Measurements from ENCODE around the gene RRAS2. TPM values are rescaled to one million over a fixed set of nuclear protein-coding genes. Genes with fewer than 3 reads are reported as not detected.
A peak's percentile ranks its signal among the peaks of the same experiment; 100 is the strongest.

The RRAS2 gene
- total RNA-seq, 1 experiment from 2014 or later, result 42.2 TPM

DNA sequence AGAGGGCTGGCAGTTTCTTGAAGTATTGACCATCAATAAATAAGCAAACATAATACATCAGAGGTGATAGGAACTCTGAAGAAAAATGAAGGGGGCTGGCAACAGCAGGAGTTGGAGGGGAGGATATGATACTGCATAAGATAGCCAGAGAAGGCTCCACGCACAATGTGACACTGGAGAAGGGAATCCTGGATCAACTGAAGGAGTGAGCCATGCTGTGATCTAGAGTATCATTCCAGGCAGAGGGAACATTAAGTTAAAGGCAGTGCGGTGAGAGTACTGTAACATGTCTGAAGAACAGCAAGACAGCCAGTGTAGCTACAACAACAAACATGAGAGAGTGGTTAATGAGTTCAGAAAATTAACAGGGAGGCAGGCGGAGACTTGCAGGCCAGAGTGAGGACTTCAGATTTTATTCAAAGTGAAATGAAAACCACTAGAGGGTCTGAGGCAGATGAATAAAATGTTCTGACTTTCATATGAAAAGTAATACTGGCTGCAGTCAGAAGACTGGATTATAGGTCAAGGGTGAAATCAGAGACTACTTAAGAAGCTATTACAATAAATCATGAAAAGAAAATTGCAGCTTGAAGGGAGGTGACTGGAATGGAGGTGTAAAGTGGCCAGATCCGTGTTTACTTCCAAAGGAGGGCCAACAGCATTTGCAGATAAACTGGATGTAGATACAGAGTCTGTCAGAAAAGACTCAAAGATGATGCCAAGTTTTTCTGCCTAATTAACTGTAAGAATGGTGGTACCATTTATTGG is 49.4 kb downstream of the RRAS2 start:
- no peaks in the 10 kb centered on the region for H3K9me2 ChIP-seq (ENCODE audit: insufficient read depth)
- no peak for DNase-seq
- H3F3A ChIP-seq (ENCODE audit: insufficient read depth, low read depth), result peaks cover 6% of the 10 kb centered on the region; the same call in 1 of the 2 replicates
- BruUV-seq (replicated peaks), result no TSS peak
- no peaks in the 10 kb centered on the region for H3K4me1 ChIP-seq (replicated peaks; ENCODE audit: insufficient read depth)
- POLR2A ChIA-PET (ENCODE audit: unreplicated experiment), result no interaction called here
- H3K27ac ChIP-seq, result no peak overlapping the region
- no peaks in the 10 kb centered on the region for H3K9me3 ChIP-seq (ENCODE audit: insufficient read depth, low read depth)
- no peak for TF ChIP-seq EZH2 (IDR thresholded peaks at IDR 0.05; ENCODE audit: low read depth)
- TF ChIP-seq, protein P1, sequence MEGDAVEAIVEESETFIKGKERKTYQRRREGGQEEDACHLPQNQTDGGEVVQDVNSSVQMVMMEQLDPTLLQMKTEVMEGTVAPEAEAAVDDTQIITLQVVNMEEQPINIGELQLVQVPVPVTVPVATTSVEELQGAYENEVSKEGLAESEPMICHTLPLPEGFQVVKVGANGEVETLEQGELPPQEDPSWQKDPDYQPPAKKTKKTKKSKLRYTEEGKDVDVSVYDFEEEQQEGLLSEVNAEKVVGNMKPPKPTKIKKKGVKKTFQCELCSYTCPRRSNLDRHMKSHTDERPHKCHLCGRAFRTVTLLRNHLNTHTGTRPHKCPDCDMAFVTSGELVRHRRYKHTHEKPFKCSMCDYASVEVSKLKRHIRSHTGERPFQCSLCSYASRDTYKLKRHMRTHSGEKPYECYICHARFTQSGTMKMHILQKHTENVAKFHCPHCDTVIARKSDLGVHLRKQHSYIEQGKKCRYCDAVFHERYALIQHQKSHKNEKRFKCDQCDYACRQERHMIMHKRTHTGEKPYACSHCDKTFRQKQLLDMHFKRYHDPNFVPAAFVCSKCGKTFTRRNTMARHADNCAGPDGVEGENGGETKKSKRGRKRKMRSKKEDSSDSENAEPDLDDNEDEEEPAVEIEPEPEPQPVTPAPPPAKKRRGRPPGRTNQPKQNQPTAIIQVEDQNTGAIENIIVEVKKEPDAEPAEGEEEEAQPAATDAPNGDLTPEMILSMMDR (conservative IDR thresholded peaks at IDR 0.05), result no peak
- H2AFZ ChIP-seq, result no peak overlapping the region
- H3K79me2 ChIP-seq (ENCODE audit: low read depth), result peaks cover 82% of the 10 kb centered on the region
- H3K27me3 ChIP-seq (ENCODE audit: insufficient read depth, low read depth), result no peaks in the 10 kb centered on the region
- no peak overlapping the region for H3K4me2 ChIP-seq
- CTCF ChIA-PET, result no interaction called here
- H4K20me1 ChIP-seq (ENCODE audit: insufficient read depth), result no peaks in the 10 kb centered on the region
- no peaks in the 10 kb centered on the region for H3K36me3 ChIP-seq (ENCODE audit: low read depth)
- H3K4me3 ChIP-seq, result no peak overlapping the region
- intact Hi-C loops (cut with micrococcal nuclease; ENCODE audit: unreplicated experiment), result no loop called here

DNA sequence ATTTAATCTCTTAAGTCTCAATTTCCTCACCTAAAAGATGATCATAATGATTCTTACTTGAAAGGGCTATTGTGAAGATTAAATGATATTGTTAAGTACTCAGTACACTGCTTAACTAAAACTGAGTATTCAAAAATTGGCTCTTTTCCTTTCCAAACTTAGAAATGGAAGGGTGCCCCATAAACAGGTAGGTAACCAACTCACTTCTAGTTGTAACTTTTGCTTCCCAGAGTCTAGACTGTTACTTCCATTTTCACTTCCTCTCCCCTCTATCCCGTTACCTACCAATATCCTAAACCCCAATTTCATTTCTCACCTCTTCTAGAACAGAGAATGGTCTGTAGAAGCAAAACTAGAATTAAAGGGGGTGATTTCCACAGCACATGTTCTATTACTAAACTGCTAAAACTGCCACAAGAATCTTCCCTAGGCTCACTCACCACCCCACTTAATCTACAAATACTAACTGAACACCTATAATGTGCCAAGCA is 50.0 kb downstream of the RRAS2 start:
- Histone ChIP-seq H3K4me1 (replicated peaks; ENCODE audit: insufficient read depth) (no peaks in the 10 kb centered on the region), H3K27ac (no peak overlapping the region), H4K20me1 (ENCODE audit: insufficient read depth) (no peaks in the 10 kb centered on the region), H3K9me2 (ENCODE audit: insufficient read depth) (no peaks in the 10 kb centered on the region), H3K79me2 (ENCODE audit: low read depth) (peaks cover 83% of the 10 kb centered on the region), H3K36me3 (ENCODE audit: low read depth) (no peaks in the 10 kb centered on the region), H3K9me3 (ENCODE audit: insufficient read depth, low read depth) (no peaks in the 10 kb centered on the region), H3K4me2 (no peak overlapping the region), H3K4me3 (no peak overlapping the region), H2AFZ (no peak overlapping the region), H3K27me3 (ENCODE audit: insufficient read depth, low read depth) (no peaks in the 10 kb centered on the region), H3F3A (ENCODE audit: insufficient read depth, low read depth) (peaks cover 6% of the 10 kb centered on the region; the same call in 1 of the 2 replicates)
- ChIA-PET CTCF (interaction anchor here (1.3 kb wide), 1 partner anchor 110 kb away, joined by 3 read pairs; no protein-coding TSS in a partner anchor), POLR2A (ENCODE audit: unreplicated experiment) (no interaction called here)
- TF ChIP-seq, protein P1 (conservative IDR thresholded peaks at IDR 0.05), result peak; percentile 4; the same call in 1 of the 2 replicates
- TF ChIP-seq EZH2 (IDR thresholded peaks at IDR 0.05; ENCODE audit: low read depth), result no peak
- no TSS peak for BruUV-seq (replicated peaks)
- no peak for DNase-seq
- intact Hi-C loops (cut with micrococcal nuclease; ENCODE audit: unreplicated experiment), result no loop called here

DNA sequence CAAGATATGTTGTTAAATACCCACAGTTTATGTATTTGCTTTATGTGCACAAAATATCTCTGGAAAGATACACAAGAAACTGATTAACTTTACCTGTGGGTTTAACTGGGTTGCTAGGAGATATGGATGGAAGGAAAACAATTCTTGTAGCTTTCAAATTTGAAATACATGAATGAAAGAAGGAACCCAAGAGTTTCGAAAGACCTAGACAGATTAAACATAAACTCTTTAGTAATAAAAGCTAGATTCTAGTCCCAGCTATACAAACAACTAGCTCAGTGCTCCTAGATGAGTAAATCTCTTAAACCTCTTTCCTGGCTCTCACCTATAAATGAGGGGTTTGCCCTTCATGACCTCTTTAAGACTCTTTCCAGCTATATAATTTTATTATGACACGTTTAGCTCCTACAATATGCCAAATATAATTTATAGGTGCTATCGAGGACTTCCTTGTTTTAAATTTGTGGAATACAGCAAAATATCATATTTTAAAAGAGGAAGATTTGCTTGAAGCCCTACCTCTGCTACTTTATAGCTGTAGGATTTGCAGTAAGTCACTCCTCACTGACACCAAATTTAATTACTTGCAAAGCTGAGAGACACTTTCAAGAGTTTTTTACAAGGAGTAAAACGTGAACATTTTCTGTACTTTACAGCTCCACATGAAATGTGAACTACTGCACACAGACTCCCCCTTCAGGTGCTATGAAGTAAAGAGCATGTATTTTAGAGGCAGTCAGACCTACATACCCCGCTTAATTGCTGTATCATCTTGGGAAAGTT is 50.7 kb downstream of the RRAS2 start:
- H3K36me3 ChIP-seq (ENCODE audit: low read depth), result no peaks in the 10 kb centered on the region
- H3K79me2 ChIP-seq (ENCODE audit: low read depth), result peaks cover 84% of the 10 kb centered on the region
- POLR2A ChIA-PET (ENCODE audit: unreplicated experiment), result interaction anchor here (0.6 kb wide), 1 partner anchor 50 kb away, joined by 5 read pairs; no protein-coding TSS in a partner anchor

More for the DNA sequence above, 50.7 kb downstream of the RRAS2 start:
- TF ChIP-seq EZH2 (IDR thresholded peaks at IDR 0.05; ENCODE audit: low read depth), result no peak
- TF ChIP-seq, protein P1 (conservative IDR thresholded peaks at IDR 0.05), result peak; percentile 56; the same call in 1 of the 2 replicates
- Histone ChIP-seq H3K9me3 (ENCODE audit: insufficient read depth, low read depth) (no peaks in the 10 kb centered on the region), H4K20me1 (ENCODE audit: insufficient read depth) (no peaks in the 10 kb centered on the region; the same call in 1 of the 2 replicates), H3F3A (ENCODE audit: insufficient read depth, low read depth) (peaks cover 6% of the 10 kb centered on the region; the same call in 1 of the 2 replicates), H3K9me2 (ENCODE audit: insufficient read depth) (no peaks in the 10 kb centered on the region), H2AFZ (no peak overlapping the region), H3K4me1 (replicated peaks; ENCODE audit: insufficient read depth) (no peaks in the 10 kb centered on the region), H3K27ac (no peak overlapping the region), H3K27me3 (ENCODE audit: insufficient read depth, low read depth) (no peaks in the 10 kb centered on the region), H3K4me2 (no peak overlapping the region), H3K4me3 (no peak overlapping the region)
- no TSS peak for BruUV-seq (replicated peaks)
- intact Hi-C loops (cut with micrococcal nuclease; ENCODE audit: unreplicated experiment), result no loop called here
- CTCF ChIA-PET, result interaction anchor here (1.0 to 1.3 kb wide), 2 partner anchors 110 to 147 kb away, joined by 3 to 7 read pairs; no protein-coding TSS in a partner anchor
- no peak for DNase-seq
